Measurements from ENCODE around the gene C3orf85. TPM values are rescaled to one million over a fixed set of nuclear protein-coding genes. Genes with fewer than 3 reads are reported as not detected.

Gene C3orf85
- polyA plus RNA-seq, 3 donors: not detected

GRCh38 chr3:109114746-109115145 lies 21.8 kb upstream of the C3orf85 start:
- peaks cover 0 to 3% (median 0%) of the 10 kb centered on the region in 3 donors for H3K27me3 Mint-ChIP-seq (ENCODE audit: low read depth in 3 of 3)
- WGBS (ENCODE audit: insufficient coverage): 100% methylated on average over 1 of the region's 4 CpGs
- Histone ChIP-seq H3K9me3 (replicated peaks in 1 of 2; ENCODE audit: control insufficient read depth in 1 of 2, insufficient read depth in 1 of 2, low read length in 2 of 2) (peaks cover 0 to 6% of the 10 kb centered on the region in 2 donors), H4K20me1 (ENCODE audit: insufficient read depth, low read length) (no peaks in the 10 kb centered on the region), H3K4me2 (replicated peaks; ENCODE audit: extremely low read depth, low read length, poor library complexity, severe bottlenecking) (no peak overlapping the region), H3K4me1 (ENCODE audit: control insufficient read depth in 1 of 2, insufficient read depth in 2 of 2, low read length in 2 of 2) (no peaks in the 10 kb centered on the region), H3K36me3 (replicated peaks in 1 of 2; ENCODE audit: control insufficient read depth in 1 of 2, insufficient read depth in 2 of 2, low read length in 2 of 2) (no peaks in the 10 kb centered on the region), H3K27me3 (ENCODE audit: control insufficient read depth in 2 of 2, insufficient read depth in 2 of 2, low read length in 2 of 2) (no peaks in the 10 kb centered on the region), H3K79me2 (ENCODE audit: insufficient read depth, low read length) (no peaks in the 10 kb centered on the region), H3K27ac (ENCODE audit: low read depth in 1 of 2, low read length in 2 of 2) (no peak overlapping the region), H3K4me3 (replicated peaks in 1 of 3; ENCODE audit: low read depth in 2 of 3, low read length in 3 of 3) (no peak overlapping the region), H3K9ac (ENCODE audit: insufficient read depth, low read length, poor library complexity, severe bottlenecking) (no peak overlapping the region), H2AFZ (ENCODE audit: insufficient read depth, low read depth, low read length, poor library complexity, severe bottlenecking) (no peak overlapping the region)
- no peak overlapping the region for H3K4me3 Mint-ChIP-seq
- intact Hi-C loops (cut with micrococcal nuclease): no loop called here
- DNase-seq: no peak
- H3K27ac Mint-ChIP-seq: no peak overlapping the region
- no peak for TF ChIP-seq CTCF (IDR thresholded peaks at IDR 0.05)
- H3K36me3 Mint-ChIP-seq: no peaks in the 10 kb centered on the region
- H3K4me1 Mint-ChIP-seq: no peaks in the 10 kb centered on the region
- peaks cover 0 to 7% (median 2%) of the 10 kb centered on the region in 7 donors for H3K9me3 Mint-ChIP-seq

GRCh38 chr3:109115451-109115850 lies 21.1 kb upstream of the C3orf85 start:
- Histone ChIP-seq H3K9me3 (replicated peaks in 1 of 2; ENCODE audit: control insufficient read depth in 1 of 2, insufficient read depth in 1 of 2, low read length in 2 of 2) (peaks cover 0 to 6% of the 10 kb centered on the region in 2 donors), H3K36me3 (replicated peaks in 1 of 2; ENCODE audit: control insufficient read depth in 1 of 2, insufficient read depth in 2 of 2, low read length in 2 of 2) (no peaks in the 10 kb centered on the region), H3K4me2 (replicated peaks; ENCODE audit: extremely low read depth, low read length, poor library complexity, severe bottlenecking) (no peak overlapping the region), H3K79me2 (ENCODE audit: insufficient read depth, low read length) (no peaks in the 10 kb centered on the region), H3K9ac (ENCODE audit: insufficient read depth, low read length, poor library complexity, severe bottlenecking) (no peak overlapping the region), H3K27ac (ENCODE audit: low read depth in 1 of 2, low read length in 2 of 2) (no peak overlapping the region), H3K4me1 (ENCODE audit: control insufficient read depth in 1 of 2, insufficient read depth in 2 of 2, low read length in 2 of 2) (no peaks in the 10 kb centered on the region), H2AFZ (ENCODE audit: insufficient read depth, low read depth, low read length, poor library complexity, severe bottlenecking) (no peak overlapping the region), H3K27me3 (ENCODE audit: control insufficient read depth in 2 of 2, insufficient read depth in 2 of 2, low read length in 2 of 2) (no peaks in the 10 kb centered on the region), H3K4me3 (replicated peaks in 1 of 3; ENCODE audit: low read depth in 2 of 3, low read length in 3 of 3) (no peak overlapping the region), H4K20me1 (ENCODE audit: insufficient read depth, low read length) (no peaks in the 10 kb centered on the region)
- Mint-ChIP-seq H3K27me3 (ENCODE audit: low read depth in 3 of 3) (peaks cover 0 to 3% (median 0%) of the 10 kb centered on the region in 3 donors), H3K4me3 (no peak overlapping the region), H3K4me1 (no peaks in the 10 kb centered on the region), H3K27ac (no peak overlapping the region), H3K36me3 (no peaks in the 10 kb centered on the region), H3K9me3 (peaks cover 0 to 7% (median 2%) of the 10 kb centered on the region in 7 donors)
- intact Hi-C loops (cut with micrococcal nuclease): no loop called here
- TF ChIP-seq CTCF (IDR thresholded peaks at IDR 0.05): no peak
- 80% methylated on average over 1 of the region's 2 CpGs for WGBS (ENCODE audit: insufficient coverage)
- DNase-seq: no peak

Data from CD14-positive monocyte (primary cell).